OCI-LY3 (cell line): ENCODE measurements around the gene ESR1.

Experiments
- CTCF ChIP-seq: fragments of 200-600, 300-600 bp; sonication (generic); IDR thresholded peaks from 2 replicates; pipeline ENCODE4 v1.5.1; 2014; ENCODE audit warnings: antibody characterized with exemption, low read length, low read depth
- EZH2phosphoT487 ChIP-seq: fragments of 200-600 bp; shearing (Covaris generic); IDR thresholded peaks from 2 replicates; pipeline ENCODE4 v1.6.1; 2018; ENCODE audit warnings: antibody characterized with exemption, mixed run types, low read depth

- TF ChIP-seq CTCF (no peak), EZH2phosphoT487 (no peak)
Observed at GRCh38 chr6:151875524-151875923, 68.0 kb downstream of the ESR1 start.
